Measurements from ENCODE around the gene SCN5A.

DNA sequence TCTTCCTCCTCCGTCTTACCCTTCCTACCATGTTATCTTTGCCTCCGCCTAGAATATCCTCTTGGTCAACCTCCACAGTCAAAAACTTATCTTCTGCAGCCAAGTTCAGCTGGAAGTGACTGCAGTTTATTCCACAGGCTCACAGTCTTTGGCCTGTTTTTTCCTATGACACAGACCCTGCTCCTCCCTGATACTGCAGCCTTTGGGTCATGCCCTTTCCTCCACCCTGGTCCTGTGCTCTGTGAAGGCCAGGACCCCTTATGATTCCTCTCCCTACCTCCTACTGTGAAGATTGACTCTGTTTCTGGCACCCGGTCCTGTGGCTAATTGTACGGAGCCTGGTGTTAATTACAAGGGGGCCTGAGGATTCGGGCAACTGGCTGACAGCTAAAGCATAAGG, 49.3 kb upstream of the SCN5A start:
- TF ChIP-seq CTCF (conservative IDR thresholded peaks at IDR 0.05; ENCODE audit: low read depth, low read length) (no peak), EZH2 (IDR thresholded peaks at IDR 0.05; ENCODE audit: borderline replicate concordance, low read depth, low read length, poor library complexity, severe bottlenecking) (no peak)

Measured in A673 (cell line).